GM19043 (cell line): ENCODE results near the gene ZNF32.

ENCODE experiments used
- ATAC-seq: cut with Tn5 transposase; IDR thresholded peaks from one replicate; pipeline ENCODE4 v1.9.1; 2021; ENCODE audit warnings: low read depth; ENCODE audit not compliant: unreplicated experiment

ZNF32 gene, protein sequence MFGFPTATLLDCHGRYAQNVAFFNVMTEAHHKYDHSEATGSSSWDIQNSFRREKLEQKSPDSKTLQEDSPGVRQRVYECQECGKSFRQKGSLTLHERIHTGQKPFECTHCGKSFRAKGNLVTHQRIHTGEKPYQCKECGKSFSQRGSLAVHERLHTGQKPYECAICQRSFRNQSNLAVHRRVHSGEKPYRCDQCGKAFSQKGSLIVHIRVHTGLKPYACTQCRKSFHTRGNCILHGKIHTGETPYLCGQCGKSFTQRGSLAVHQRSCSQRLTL

DNA sequence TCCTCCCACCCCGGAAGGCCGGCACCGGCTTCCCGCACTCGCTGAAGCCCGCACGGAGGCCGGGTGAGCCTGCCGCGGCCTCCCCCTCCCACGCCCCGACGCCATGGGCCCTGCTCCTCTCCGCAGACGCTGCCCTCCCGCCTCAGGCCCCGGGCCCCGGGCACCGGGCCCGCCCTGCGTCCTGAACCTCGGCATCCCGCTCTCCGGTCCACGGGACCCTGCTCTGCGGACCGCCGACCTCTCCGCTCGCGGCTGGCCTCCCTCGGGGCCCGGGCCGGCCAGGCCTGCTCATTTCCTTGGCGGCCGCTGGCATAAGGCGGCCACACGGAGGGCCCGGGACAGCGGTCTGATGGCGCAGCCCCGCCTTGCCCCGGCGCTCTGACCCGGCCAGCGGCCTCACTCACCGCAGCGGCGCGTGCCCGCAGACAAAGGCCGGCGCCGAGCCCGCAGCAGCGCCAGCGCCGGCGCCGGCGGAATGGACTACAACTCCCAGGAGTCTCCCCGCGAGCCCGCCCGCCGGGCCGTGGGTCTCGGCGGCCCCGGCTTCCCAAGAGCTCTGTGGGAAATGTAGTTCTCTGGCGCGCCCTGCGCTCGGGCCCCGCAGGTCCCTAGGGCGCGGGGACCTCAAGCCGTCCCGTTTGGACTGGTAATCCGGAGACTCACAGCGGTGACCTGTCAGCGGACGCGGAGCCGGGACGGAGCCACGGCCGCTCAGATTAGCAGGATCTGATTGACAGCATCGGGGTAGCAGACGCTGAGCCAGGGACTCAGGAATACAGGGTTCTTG lies at the start of gene ZNF32:
Gene ZNF32 (minus strand): TSS at position 484 of the 787 bp plus-strand sequence. CDS start 2,748 bp downstream, outside the sequence.
- peak; percentile 98 for ATAC-seq

DNA sequence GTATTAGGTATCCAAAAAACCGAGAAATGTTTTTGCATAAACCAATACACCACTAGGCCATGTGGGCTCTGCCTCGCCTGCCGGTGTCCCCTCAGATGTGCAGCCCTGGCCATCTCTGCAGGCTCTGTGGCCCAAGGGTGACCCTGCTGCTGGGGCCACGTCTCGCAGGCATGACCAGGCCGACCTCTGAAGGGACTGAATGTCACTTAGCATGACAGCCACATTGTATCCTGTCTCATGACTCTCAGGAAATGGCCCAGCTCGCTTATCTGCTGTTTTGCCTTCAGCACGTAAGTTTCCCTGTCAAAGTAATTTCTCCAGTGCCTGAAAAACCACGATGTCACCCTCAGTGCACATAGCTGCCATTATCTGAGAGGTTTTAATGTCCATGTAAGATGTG lies 49.5 kb upstream of the ZNF32 start:
- ATAC-seq: no peak

DNA sequence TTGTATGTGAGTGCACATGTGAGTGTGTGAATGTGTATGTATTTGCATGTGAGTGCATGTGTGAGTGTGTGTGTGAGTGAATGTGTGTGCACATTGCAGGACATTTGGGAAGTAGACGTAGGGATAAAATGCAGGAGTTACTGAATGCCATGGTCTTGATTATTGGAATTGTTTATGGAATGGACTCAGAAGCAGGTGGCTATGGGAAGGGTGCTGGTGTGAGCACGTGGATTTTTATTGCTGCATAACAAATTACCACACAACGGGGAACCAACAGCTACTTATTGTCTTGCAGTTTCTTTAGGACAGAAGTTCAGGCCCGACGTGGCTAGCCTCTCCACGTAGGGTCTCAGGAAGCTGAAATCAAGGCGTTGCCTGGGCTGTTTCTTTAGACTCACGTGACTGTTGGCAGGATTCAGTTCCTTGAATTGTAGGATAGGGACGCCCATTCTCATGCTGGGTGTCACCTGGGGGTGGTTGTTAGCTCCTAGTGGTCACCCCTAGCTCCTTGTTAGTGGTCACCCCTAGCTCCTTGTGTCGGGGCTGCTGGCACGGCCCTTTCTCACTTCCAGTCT lies 48.3 kb upstream of the ZNF32 start:
- no peak for ATAC-seq

DNA sequence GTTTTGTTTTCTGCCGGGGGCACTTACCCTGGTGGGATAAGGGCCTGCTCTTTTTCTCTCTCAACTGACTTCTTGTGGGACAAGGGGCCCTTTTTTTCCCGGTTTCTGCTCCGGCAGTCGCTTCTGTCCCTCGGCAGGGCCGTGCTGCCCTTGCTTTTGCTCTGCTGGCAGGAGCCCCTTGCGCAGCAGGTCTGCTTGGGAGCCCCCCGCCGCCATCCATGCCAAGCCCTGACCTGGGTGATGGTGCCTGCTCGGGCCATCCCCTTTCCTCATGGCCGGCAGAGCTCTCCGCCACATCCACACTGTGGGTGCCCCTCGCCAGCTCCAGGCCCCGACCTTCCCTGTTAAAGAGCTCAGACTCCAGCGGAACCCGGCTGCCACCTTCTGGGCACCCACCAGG lies 47.0 kb upstream of the ZNF32 start:
- ATAC-seq: no peak

DNA sequence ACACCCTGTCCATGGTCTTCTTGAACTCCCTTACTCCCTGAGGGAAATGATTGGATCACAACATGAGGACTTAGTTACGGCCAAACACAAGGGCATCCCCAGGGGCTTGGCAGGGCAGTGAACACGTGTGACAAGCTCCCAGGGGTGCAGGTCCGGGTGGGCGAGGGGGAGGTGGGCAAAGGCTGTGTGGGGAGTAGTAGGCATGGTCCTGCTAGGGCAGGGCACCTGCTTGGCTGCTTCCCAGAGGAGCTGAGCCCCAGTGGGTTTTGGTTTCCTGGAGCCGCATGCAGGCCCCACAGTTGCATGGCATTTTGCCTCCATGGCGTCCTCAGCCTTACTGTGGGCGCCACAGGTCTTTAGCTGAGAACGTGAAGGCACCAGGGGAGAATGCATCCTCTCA lies 46.6 kb upstream of the ZNF32 start:
- no peak for ATAC-seq

DNA sequence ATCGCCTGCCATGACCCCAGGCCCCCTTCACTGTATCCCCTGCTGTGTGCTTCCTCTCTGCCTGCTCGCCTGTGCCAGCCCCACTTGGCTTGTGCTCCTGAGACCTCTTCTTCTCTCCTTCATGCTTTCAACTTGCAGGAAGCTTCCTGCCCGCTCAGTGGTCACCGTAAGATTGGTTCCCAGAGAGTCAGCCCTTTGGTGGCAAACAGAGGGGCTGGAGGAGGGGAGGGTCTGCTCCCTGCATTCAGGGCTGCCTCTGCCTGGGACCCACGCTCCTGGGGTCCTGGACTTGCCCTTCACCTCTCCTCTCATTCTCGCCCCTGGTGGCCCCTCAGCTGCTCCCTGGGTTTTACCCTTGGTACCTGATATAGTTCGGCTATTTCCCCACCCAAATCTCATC lies 45.8 kb upstream of the ZNF32 start:
- ATAC-seq: no peak

DNA sequence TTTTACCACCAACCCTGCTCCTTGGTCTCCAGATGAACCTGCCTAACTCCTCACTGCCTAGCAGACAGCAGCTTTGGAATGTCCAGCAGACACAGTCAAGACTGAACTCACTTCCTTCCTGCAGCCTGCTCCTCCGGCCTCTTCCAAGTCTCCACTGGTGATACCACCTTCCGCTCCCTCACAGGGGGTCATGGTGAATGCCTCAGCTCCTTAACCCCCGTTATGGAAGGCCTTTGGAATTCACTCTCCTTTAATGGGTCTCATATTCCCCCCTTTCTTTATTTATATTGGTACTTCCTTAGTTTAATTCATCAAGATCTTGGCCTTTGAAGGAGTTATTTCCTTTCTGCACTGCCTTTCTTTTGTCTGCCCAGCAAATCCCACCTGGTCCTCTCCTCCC lies 44.9 kb upstream of the ZNF32 start:
- no peak for ATAC-seq

DNA sequence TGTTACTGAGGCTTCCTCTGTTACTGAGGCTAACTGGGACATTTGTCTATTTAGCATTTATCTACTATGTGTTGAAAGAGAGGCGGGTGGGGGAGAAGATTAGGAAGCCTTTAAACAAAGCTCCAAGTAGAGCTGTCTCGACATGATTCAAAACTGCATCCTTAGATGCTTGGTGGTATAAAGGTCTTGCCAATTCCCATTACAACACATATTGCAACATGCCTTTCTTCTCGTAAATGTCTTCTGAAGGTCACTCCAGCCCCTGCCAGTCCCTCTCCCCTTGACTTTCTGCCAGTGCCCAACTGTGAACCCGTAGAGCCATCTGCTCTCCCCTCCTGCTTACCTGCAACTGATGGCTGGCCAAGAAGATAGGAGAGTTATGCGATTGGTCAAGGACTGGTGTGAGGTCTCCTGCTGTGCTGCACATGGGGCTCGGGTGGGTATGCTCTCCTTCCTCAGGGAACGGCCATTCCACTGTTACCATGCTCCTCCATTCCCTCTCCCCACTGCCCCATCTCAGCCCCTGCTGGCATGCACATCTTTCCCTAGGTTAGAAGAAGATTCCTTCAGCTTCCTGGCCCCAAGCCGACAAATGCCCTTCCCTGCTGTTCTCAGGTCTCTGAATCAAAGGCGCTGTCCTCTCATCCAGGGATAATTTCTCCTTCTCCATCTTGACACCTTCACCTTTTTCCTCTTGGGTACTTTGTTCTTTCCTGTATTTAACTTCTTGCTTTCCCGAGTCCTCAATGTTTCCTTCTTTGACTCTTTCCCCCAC lies 43.6 kb upstream of the ZNF32 start:
- ATAC-seq: no peak

DNA sequence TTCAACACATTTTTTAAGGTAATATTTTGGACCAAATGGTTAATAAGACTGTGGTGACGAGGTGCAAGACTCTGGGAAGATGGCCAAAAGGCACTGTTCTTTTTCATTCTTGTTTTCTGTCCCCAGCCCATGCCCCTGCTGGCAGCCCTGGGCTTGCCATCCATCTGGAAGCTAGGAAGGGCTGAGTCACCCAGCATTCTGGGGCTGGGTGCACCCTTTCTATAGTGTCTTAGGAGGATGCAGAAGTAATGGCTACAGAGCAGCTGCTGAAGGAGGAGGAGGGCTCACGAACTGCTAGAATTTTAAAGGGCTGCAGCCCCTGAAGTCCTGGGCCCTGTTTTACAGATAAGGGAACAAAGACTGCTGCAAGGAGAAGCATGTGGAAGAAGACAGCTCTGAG lies 42.8 kb upstream of the ZNF32 start:
- ATAC-seq: no peak

DNA sequence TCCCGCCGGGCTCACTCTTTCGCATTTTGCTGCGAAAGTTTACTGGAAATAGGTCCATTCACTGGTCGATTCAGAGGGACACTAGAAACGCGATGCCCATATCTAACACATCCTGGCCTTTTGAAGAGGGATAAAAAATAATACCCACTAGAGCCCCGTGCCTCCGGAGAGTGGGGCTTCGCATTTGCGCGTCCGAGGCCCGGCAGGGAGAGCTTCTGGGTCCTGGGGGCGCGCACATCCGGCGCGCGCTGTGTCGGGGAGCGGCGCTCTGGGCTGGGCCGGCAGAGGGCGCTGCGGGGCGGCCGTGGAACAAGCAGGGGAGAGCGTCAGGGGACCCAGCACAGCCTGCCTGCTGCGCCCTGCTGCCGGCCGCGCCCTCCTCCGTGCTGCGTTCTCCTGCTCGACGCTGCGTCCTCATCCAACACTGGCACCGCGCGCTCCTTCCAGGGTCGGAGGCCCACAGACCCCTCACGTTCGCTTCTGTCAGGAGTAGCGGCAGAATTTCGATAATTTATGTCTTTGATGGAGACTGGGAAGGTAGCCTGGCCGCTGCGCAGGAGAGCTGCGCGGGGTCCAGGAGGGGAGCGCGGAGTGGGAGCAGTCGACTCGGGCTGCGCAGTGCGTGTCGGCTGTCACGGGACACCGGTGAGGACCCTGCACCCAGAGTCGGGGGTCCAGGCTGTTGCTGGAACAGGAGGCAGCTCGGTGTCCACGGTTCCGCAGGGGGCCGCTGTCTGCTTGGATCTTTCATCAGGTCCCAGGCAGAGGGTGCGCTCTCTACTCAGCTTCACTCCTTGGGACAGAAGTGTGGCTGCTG lies 41.5 kb upstream of the ZNF32 start:
- peak; percentile 97 for ATAC-seq

DNA sequence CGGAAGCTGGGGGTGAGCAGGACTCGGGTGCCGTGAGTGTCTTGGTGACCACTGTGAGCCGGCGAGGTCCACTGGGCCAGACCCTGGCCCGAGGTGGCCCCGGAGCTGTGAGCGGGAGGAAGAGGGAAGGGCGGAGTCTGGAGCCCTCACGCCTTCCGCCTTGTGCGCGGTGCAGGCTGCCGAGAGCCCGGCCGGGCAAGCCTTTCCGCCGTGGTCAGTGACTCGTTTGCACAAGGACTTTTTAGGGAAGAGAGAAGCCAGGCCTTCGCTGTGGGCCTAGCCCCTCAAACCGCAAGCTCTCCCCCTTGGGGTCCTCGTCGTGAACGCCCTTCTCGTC lies 40.9 kb upstream of the ZNF32 start:
- no peak for ATAC-seq

DNA sequence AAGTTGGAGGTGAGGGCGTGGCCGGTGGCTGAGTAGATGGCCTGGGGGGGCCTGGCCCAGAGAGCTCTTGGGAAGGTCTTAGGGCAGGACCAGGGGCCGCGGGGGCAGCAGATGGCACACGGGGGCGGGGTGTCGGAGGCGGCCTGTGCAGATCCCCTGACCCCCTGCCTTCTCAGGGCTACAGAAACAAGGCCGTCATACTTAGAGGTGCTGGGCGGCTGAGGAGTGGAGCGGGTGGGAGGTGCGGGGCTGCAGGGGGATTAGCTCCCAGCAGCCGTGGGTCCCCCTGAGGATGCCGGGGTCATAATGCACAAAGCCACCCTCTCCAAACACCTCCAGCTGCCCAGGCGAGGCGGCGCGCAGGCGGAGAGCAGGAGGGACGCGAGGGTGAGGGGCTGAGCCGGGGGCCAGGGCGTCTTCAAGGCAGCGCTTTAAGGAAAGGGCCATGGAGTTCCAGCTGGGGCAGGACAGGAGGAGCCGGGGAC lies 40.4 kb upstream of the ZNF32 start:
- ATAC-seq: no peak

DNA sequence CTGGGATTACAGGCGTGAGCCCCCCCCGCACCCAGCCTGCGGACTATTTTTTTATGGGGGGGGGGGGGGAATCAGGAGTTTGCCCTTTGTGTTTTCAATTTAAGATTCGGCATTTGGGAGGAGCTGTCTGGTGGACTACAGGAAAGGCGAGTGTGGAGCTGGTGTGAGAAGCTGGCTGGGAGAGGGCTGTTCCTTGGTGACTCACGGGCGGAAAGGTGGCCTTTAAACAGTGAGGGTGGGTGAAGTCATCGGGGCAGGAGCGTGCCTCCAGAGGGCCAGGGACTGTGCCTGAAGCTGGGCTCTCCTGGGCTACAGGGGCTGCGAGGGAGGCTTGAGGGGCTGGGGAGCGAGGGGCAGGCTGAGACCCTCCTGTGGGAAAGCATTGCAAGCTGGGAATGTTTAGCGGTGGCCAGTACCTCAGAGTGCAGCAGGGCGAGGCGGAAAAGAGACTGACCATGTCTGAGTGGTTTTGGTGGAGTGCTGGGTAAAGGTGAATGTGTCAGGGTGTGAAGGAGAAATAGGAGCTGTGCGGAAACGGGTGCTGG lies 39.7 kb upstream of the ZNF32 start:
- no peak for ATAC-seq

DNA sequence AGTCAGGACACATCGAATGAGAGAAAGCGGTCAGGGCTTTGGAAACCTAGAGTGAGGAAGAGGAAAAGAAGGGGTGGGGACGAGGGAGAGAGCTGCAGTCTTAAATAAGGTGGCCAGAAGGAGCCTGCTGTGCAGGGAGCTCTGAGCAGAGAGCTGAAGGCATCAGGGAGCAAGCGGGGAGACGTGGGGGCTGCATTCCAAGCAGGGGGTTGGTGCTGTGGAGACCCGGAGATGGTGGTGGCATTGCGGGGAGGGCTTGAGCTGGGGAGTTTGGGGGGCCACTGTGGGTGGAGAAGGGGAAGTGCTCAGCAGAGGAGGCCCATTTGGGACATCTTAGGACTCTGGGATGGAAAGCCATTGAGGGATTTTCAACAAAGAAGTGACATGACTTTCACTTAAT lies 38.7 kb upstream of the ZNF32 start:
- no peak for ATAC-seq

DNA sequence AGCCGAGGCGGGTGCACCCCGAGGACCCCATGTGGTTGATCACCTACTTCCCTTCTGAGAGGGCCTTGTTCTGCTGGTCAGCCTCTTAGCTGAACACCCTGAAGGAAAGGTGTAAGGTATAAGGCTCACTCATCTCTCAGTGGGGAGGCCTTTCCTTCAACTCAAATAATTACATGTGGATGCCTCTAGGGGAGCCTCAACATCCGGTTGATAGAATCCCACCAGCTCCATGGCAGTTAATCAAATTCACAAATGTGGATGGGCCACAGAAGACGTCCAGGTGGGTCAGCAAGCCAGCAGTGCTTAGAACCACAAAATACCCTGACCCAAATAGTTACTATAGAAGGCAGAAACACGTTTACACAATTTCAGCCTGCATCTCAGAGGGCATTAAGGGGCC lies 37.7 kb upstream of the ZNF32 start:
- no peak for ATAC-seq

DNA sequence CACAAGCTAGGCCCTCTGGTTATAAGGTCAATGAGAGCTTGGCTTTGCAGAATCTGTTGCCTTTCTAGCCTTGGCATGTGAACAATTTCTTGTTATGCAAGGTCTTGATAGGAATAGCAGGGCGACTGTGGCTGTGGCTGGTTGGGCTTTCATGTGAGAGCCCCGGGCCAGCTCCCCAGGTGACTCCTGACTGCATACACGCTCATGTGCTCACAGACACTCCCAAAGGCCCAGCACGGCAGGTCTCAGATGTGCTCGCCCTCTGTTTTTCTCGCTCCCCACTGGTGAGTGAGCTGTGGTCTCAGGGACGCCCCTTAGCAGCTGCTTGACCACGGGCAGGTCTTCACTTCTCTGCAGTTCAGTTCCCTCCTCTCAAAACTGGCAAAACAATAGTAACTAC lies 37.1 kb upstream of the ZNF32 start:
- no peak for ATAC-seq

DNA sequence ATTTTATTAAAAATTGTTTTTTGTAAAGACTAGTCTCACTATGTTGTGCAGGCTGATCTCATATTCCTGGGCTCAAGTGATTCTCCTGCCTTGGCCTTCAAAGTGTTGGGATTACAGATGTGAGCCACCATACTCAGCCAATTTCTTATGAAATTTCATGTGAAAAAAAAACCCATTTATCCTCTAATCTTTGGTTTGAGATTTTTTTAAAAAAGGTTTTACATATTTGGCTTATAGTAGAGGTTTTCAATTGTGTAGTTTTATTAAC lies 35.5 kb upstream of the ZNF32 start:
- no peak for ATAC-seq

DNA sequence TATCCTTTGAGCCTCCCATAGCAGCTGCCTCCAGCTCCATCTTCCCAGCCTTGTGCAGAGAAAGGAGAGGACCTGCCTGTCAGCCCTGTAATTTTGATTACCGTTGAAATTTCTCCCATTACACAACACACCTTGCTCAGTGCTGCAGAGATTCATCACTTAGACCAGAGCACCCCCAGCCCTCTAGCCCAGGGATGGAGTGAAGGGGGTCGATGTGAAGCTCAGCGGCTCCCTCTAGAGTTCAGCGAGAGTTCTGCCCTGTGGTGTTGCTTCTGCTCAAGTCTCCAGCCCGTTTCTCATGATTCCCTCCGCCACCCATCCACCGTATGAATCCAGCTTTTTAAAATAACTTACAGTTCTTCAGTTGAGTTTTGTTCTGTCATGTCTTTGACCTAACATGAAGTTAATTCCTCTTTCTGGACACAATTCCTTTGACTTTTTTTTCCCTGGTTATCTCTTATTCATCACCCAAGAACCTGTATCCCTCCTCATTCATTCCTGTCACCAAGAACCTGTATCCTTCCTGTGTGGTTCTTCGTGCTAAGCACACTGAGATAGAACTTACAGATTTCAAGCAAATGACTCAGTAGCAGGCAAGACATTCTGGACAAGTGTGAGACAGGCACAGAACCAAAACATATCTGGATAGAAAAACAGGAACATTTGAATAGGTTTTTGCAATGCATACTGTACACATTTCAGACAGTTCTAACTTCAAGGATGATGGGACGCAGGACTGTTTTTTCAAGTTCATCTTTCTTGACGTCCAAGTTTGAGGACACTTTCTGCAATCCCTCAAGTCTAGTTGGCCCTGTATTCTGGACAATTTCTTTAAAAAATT lies 35.0 kb upstream of the ZNF32 start:
- no peak for ATAC-seq

DNA sequence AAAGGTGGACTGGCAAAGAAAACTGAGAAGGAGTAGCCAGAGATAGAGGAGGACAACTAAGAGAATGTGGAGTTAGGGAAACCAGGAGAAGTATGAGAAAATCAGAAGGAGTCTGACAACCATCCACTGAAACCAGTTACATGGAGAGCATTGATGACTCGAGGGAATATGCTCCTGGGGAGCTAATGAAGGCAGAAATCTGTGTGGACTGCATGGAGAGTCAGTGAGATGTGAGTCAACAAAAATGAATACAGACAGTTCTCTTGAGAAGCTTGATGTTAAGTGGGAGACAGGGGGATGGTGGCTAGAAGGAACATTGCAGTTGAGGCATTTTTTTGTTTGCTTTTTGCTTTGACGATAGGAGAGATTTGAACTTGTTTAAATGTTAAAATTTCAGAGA lies 34.3 kb upstream of the ZNF32 start:
- no peak for ATAC-seq
